GDM1 (cell line): Measurements from ENCODE around the gene THSD7B.

Source experiments
- DNase-seq: peaks from one replicate; lab custom pipeline; 2025; lab: John Stamatoyannopoulos, UW

THSD7B gene

DNA sequence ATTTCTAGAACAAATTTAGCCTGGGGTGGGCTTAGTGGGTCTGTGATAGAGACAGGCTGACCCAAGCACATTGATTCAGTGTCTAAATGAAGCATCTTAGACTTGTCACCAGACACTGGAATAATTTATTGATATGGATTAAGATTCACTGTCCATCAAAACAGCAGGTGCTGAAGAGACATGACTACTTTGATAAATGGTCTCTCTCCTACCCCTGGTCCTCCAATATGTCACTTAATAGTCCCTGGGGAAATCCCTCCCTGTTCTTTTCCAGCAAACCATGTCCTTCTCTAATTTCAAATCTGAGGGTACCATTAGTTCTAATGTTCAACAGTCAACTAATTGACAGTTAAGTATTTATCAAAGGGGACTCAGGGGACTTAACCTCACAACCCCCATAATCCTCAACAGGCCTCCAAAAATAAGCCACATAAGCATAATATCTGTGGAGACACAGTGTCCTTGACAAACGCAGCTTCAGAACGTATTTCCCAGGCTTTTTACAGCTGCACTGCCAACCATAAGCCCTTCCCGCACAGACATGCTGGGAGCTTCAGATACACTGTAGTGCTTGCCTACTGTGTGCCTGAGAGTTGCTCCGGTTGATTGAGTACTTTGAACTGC, 391.0 kb downstream of the THSD7B start:
- DNase-seq = no peak

DNA sequence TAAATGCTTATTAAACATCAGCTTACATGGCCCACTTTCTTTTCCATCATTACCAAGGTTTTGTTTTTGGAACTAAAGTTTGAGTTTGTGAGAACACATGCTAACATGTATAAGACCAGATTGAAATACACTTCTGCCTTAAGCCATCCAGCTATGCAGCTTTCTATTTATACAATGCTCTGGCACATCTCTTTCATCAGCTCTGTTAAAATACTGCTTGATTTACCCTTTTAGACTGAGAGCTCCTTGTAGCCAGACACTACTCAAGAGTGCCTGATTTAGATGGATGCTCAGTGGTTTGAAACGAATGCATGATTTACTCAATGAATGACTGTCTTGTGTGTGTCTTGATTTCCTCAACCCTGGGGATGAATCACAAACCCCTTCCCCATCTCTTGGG, 392.5 kb downstream of the THSD7B start:
- no peak for DNase-seq

DNA sequence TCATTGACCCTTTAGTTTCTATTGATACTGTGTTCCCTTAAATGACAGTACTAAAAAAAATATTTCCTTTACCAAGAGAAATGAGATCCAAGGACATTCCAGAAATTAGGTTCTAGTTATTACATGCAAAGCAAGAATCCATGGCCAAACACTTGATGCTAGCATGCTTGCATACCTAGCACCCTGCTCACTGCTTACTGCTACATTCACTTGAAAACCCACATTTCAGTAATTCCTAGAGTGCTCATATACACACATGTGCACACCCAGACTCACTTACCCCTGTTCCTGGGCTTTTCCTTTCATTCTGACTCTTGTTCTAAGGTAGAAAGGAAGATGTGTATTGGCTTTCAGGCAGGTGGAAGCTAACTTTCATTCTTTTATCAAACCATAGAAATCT, 395.9 kb downstream of the THSD7B start:
- DNase-seq = no peak

DNA sequence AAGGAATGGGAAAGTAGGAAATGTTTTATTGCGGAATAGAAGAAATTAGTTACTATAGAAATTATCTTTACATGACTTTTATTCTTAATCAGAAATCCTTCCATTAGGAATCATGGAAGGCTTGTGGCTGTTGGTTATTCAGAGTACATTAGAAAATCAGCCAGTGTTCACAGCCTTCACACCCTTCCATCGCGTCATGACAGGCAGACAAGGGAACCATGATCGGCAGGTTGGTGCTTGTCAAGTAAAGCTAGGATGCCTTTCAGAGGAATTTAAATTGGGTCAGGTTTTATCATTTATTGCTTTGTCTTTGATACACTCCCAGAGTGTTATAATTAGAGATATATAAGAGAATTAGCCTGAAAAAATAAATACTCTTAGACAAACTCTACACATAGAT, 400.6 kb downstream of the THSD7B start:
- no peak for DNase-seq

DNA sequence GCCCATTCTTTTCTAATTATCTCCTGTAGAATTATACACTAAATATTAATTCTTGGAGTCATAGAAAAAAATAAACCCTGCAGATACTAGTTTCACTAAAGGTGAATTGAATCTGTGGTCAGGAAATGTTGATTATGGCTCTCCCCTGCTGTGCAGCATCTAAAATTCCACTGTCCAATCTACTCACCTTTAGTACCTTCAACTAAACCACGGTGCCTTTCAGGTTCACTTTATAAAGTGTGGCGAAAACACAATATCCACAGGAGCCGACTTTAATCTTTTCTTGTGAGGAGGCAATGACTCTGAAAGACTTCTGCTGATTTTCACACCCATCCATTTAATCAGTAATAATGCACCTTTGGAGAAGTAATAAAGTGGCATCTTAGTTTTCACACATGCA, 402.3 kb downstream of the THSD7B start:
- DNase-seq = no peak

DNA sequence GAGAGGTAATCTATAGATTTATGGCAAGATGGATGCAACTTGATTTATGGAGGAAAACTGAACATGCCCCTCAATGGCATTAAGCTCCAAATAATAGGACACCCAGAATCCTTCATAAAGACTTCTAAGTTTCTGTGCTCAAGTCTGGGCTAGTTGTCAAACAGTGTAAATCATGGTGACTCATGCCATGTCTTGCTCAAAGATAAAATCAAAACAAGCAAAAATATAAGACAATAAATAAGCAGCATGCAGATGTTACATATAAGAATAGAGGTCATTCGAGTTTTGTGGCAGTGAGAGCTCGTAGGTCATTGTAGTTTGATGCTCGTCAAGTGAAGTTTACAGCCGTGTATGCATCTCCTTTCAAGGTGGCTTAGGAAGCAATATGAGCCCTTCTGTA, 403.2 kb downstream of the THSD7B start:
- DNase-seq = no peak

DNA sequence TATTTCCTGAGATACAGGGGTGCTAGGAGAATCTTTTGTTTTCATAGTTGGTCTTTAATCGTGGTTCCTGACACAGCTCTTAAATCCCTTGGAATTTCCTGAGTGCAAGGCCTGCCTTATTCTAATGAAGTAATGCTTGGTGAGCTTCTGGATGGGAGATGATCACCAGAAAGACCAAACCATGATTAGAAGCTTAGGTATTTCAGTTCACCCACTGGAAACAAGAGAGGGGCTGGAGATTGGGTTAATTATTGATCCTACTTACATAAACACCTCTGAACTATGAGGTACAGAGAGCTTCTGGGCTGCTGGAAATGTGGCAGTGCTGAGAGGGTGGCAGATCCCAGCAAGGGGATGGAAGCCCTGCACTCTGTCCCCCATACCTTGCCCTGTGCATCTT, 406.8 kb downstream of the THSD7B start:
- no peak for DNase-seq

DNA sequence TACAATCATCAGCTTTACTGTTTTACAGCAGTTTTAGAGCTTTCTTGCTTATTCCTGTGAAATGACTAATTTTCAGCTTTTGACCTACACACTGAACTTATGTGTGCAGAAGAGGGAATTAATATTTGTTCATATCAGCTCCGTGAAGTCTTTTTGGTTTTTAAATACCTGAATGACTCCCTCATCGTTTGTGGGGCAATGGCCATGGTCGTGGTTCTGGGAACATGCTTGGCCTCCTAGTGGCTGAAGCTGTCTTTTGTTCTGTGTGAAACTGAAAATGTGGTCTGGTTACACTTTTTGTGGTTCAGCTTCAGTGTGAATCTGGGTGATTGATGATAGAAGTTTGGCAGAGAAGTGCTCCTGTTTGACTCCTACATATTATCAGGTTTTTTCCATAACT, 408.1 kb downstream of the THSD7B start:
- DNase-seq = no peak

DNA sequence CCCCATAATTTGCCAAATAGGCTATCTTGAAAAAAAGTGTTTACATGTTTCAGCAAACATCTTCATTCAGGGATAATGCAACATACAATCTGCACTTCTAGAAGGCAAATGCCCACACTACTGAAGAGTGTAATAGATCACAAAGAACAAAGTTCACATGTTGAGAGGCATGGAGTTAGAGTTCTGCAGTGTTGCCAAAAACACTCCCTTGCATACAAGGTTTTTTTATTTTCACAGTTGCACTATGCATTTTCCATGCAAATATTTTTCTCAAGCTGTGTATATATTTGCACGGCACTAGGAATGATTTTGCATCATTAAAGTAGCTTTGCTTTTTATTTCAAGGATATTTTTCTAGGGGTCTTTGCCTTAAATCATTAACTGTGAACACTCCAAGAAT, 409.9 kb downstream of the THSD7B start:
- no peak for DNase-seq

DNA sequence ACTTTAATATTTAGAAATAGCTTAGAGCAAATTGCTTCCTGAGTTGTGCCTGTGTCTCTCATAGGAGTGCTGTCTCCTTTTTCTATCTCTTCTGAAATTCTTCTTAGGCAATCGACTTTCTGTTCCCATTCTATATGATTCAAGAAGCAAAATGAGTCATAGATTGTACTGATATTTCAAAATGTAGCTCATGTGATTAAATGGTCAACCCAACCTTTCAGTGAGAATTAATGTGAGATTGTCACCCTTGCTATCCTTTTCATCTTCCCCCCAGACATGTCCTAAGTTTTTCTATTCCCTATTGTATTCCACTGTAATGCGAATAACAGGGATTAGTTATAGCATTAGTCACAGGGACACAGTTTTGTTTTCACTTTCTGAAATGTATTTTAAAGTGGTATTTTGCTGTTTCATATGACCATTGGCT, 413.6 kb downstream of the THSD7B start:
- no peak for DNase-seq

DNA sequence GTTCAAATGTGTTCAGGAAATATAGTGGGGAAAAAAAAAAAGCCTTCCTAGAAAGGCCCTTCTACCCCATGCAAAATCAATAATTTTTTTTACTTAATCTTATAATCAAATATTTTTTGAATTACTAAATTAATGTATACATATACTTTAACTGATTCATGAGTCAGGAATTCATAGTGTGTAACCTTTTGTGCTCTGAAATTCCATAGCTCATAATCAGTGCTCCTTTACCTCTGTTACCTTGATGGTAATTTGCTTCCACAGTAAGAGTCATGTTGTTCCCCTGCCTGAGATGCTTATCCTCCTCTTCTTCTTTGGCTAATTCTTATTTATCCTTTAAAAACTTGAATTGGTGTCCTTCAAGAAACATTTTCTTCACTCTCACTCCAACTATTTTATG, 414.2 kb downstream of the THSD7B start:
- DNase-seq = no peak

DNA sequence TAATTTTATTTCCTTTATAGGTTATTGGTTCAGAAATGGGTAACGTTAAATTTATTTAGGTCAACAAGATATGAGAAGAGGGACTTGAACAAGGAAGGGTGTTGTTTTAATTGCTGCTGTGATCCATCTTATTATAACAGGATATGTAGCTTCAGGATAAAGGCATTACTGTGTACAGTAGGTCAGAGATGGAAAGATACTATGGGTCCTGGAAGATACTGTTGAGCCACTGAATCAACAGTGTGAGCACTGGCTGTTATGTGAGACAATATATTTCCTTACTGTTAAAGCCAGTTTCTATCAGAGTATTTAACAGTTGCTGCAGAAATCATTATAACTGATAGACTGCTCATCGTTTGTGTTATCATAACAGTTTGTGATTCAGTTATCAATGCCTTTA, 414.7 kb downstream of the THSD7B start:
- DNase-seq = no peak

DNA sequence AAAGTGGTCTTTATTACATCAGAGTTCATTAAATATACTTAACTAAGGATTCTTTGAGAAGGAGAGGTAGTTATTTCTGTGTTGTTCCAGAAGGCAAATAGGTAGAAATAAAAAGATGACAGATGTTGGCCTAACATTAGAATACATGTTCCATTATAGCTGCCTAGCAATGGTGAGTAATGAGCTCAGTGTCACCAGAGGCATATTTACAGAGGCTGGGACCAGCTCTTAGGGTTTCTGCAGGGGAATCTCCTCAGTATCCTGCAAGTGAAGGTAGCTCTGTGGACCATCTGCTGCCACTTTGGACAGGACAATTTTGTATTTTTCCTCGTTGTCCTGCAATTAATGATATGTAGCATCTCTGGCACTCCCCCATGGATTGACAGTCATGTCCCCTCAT, 416.0 kb downstream of the THSD7B start:
- DNase-seq = no peak

DNA sequence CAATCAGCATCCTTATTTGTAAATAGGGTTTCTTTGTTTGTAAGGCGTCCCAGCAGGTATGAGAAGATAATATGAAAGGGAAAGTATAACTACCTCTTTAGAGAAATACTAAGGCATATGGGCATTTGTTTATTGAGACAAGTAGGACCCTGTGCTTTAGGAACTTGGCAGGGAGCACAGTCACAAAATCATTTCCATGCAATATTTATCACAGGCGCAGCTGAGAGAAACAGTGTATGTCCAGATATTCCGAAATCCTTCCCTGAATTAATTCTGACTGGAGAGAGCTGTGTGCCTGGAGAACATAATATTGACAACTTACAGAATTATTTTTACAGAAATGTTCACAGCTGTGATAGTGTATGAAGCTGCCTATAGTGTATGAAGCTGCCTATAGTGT, 416.7 kb downstream of the THSD7B start:
- no peak for DNase-seq

DNA sequence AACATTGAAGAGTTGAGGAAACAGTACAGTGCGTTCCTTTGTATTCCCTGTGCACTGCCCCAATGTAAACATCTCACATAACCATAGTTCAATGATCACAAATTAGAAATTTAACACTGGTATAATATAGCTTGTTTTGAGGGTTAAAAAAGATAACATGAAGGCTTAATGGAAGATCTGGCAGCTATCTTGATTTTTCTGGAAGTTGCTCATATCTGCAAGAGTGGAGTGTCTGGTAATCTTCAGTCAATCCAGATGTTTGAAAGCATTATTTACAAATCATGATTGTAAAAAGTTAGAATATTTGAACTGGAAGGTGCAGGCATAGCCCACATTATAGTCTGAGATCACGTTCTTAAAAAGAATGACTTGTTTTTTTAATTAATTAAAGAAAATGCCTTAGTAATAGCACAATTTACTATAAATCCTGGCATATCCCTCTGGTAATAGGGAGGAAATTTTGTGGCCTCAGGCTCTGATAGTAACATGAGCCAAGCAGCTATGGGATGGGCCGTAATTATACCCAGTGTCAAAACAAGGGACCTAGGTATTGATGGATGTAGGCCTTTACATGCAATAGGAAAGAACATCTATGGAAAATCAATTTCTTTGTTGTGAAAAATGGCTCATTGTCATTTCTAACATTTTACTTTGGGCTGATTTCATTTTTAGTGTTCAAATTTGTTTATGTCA, 418.0 kb downstream of the THSD7B start:
- DNase-seq = no peak

DNA sequence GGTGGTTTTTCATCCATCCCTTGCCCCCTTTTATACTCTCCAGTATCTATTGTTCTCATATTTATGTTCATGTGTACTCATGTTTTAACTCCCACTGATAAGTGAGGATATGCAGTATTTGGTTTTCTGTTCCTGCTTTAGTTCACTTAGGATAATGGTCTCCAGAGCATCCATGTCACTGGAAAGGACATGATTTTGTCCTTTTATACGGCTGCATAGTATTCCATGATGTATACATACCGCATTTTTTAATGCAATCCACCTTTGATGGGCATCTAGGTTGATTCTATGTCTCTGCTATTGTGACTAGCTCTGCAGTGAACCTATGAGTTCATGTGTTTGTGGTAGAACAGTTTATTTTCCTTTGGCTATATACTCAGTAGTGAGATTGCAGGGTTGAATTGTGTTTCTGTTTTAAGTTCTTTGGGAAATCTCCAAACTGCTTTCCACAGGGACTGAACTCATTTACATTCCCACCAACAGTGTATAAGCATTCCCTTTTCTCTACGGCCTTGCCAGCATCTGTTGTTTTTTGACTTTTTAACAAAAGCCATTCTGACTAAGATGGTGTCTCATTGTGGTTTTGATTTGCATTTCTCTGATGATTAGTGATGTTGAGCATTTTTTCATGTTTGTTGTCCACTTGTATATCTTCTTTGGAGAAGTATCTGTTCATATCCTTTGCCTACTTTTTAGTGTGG, 420.2 kb downstream of the THSD7B start:
- DNase-seq = no peak

DNA sequence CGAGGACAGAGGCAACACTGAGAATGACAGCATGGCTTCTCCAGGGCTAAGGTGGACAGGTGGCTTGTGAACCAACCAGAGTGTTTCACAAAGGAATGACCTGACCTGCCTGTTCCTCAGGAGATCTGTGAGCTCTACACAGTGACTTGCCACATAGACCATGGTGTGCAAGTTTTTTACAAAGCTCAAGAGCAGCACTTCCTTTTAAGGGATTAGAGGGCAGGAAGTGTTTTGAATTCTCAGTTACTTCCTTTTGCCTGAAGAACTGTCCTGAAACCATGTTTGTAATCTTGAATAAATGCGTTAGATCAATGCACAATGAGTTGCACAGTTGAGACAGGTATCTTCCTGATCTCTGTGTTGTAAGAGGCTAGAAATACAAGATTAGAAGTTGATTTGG, 421.9 kb downstream of the THSD7B start:
- no peak for DNase-seq

DNA sequence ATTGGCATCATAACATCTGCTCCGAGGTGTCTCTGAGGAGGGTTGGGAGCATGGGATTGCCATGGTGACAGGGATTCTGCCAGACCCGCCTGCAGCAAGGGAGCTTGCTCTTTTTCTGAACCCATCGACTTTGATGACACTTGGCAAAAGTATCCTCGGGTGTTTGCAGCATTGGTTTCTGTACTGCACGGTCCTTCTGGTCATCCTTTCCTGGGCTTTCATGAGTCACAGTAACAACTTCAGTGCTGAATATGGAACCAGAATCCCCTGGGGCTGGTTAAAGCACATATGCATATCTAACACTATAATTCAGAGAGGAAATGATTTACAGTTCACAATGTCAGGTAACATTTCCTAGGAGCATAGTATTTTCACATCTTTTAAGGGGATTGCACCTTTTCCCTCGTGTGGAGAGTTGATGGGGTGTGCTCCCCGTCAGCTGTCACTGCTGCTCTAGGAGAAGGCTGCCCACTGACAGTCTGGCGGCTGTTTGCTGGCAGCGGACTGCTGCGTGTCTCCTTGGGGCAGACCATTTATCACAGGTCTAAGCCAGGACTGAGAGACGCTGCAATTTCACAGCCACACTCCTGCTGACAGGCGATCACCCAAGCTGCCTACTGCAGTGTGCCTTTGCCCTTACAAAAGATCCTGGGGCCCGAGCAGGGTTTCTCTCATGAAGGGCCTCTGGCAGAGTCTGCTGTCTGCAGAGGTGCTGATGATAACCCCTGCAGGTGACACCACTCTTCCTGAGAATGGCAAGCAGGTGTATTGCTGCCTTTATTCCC, 425.3 kb downstream of the THSD7B start:
- DNase-seq = no peak

DNA sequence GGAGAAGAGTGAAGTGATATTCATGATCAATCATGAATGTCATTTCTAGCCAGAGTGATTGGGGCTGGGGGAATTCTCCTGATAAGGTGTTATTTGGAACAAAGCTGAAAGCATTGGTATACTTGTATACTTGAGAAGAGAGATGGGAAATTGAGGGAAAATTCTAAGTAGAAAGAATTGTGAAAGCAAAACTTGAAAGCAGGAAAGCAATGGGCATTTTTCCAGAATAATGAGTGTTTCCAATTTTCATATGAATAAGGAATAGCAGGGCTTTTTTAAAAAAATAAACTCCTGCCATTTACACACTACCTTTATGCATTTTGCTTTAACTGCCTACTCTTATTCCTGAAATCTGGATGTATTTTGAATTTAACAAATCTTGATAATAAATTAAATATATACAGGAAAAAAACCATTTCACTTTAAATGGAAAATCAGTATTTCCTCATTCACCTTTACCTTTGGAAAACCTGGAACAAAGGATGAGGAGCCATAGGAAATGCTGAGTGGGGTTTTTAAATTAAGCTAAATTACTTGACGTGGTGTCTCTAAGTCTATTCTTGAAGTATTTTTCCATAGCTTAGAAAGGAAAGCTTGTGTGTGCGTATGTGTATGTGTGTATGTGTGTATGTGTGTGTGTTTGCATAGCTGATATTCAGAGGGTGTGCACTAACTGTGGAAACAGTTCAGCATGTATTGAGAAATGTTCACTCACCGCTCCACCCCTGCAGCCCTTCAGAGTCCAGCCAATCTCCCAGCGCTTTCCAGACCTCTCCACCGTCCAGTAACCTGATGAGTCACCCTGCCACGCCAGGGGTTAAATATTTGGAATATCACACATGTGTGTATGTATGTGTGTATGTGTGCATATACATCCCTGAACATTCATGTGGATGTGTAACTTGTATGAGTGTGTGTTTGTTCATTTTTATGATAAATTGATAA, 427.3 kb downstream of the THSD7B start:
- no peak for DNase-seq

DNA sequence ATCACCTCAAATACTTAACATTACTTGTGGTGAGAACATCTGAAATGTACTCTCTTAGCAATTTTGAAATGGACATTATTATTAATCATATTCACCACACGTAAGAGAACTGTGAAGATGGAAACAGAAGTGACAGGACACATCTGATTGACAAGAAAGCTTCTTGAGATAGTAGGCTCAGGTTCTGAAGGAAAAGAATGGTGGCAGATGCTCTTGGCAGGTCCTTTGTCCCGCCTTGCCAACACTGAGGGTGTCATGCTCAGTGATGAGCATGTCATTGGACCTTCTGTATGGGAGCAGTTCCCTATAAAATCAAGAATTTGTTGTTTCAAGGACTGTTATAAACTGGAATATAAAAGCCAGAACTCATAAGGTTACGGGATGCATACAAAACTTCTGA, 428.1 kb downstream of the THSD7B start:
- DNase-seq = no peak

DNA sequence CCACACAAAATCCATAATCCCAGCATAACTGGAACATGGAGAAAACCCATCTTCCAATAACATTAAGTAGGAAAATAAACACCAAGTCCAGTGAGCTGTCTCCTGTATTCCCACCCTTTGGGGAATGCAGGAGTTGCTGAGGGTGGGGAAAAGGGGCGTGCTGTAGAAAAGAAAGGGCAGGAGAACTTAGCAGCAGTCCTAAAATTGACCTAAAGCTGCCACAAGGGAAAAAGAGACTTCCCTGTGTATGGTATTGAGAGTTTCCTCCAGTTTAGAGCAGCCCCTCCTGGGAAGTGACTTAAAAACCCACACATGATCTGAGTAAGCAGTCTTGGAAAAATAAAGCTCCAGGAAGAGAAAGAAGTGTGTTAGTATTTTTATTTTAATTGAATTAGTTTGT, 428.8 kb downstream of the THSD7B start:
- no peak for DNase-seq

DNA sequence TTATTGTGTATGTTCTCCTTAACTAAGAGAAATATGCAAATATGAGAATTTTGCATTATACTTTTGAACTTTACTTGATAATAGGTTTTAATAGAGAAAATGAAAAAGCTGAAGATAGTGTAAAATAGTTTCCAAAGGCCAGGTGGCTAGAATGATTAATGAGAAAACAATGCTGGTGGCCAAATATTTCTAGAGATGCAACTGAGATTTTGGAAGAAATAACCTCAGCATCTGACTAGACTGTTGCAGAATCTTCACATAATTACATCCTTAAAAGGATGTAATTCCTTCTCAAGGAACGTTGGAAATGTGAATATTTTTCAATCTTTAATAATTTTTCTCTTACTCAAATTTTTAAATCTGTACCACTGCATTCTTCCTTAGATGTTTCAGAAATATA, 434.4 kb downstream of the THSD7B start:
- no peak for DNase-seq
